Vagina (tissue), 2 donors: Measurements from ENCODE around the gene TMEM178A.

ENCODE experiments used
- CTCF ChIP-seq, 3 experiments: fragments of 450-650 bp in 2 of 3; fragments of 200-600 bp in 1 of 3; sonication (generic) in 1 of 3; IDR thresholded peaks; one replicate each; pipeline ENCODE4 v1.5.1; 2017 to 2019; ENCODE audit warnings: antibody characterized with exemption in 3 of 3, mild to moderate bottlenecking in 2 of 3, moderate library complexity in 2 of 3
- POLR2AphosphoS5 ChIP-seq, 2 donors: sonication (generic); formaldehyde crosslinking; IDR thresholded peaks; one replicate each; pipeline ENCODE4 v1.9.0; 2017; ENCODE audit warnings: antibody characterized with exemption in 2 of 2, mild to moderate bottlenecking in 2 of 2, low read depth in 1 of 2; ENCODE audit not compliant: insufficient read depth in 1 of 2

GRCh38 chr2:39650468-39650867 lies 15.2 kb upstream of the TMEM178A start:
- no peak for TF ChIP-seq POLR2AphosphoS5 (IDR thresholded peaks at IDR 0.05; ENCODE audit: insufficient read depth in 1 of 2, low read depth in 1 of 2)
- TF ChIP-seq CTCF (IDR thresholded peaks at IDR 0.05), result no peak
